GM19238 (cell line): Measurements from ENCODE around the gene FOXB2.
"Not testable (repeated sequence)": the region's sequence is repeated elsewhere in the genome, so short reads cannot be mapped to it uniquely, and the experiment has no call there.

Experiments
- DNase-seq: peaks from one replicate; pipeline ENCODE4 v3.0.0; 2011; ENCODE audit warnings: low spot score; ENCODE audit not compliant: insufficient read length

The FOXB2 gene

DNA sequence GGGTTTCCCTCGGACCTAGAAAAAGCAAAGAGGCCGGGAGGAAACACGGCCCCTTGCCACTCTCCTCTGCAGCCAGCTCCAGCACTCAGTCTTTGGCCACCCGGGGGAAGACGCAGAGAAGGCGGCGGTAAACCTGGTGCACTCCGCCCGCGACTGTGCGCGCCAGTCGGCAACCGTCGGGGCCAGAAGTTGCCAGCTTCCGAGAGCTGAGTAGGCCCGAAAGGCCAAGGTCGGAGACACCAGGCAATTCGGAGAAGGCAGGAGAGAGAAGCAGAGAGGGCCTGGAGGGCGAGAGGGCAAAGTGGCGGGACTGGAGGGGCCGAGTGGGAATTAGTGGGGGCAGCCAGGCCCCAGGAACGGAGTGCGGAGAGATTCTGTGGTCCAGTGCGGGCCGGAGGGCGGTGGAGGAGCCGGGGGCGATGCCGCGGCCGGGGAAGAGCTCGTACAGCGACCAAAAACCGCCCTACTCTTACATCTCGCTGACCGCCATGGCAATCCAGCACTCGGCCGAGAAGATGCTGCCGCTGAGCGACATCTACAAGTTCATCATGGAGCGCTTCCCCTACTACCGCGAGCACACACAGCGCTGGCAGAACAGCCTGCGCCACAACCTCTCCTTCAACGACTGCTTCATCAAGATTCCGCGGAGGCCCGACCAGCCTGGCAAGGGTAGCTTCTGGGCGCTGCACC, at the start of gene FOXB2:
Gene FOXB2, plus strand, starts transcription at position 420 of the 690 bp plus-strand sequence. Its CDS starts 0 bp downstream, at position 420.
- no peak for DNase-seq

DNA sequence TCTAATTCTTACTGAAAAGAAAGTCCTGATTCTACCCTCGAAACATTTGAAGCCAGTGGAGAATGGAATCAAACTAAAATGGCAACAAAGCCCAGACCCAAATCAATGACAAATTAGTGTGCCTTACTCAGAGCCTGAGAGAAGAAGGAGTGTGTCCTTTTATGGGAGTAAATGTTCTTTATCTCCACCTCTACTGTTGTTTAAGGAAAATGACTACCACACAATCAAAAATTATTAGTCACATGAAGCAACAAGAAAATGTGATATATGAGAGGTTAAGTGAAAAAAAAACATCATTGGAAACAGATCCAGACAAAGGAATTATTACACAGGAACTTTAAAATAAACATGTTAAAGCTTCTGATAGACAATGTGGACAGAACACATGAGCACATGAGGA, 49.7 kb upstream of the FOXB2 start:
- no peak for DNase-seq

DNA sequence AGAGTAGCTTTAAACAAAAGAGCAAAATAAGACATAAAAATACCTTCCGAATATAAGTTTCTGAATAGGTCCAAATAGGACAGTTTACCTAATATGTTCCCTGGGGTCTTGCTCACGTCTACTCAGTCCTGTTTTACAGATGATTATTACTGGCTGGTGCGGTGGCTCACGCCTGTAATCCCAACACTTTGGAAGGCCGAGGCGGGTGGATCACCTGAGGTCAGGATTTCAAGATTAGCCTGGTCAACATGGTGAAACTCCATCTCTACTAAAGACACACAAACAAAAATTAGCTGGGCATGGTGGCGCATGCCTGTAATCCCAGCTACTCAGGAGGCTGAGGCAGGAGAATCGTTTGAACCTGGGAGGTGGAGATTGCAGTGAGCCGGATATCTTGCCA, 40.6 kb upstream of the FOXB2 start:
- not testable (repeated sequence) for DNase-seq

DNA sequence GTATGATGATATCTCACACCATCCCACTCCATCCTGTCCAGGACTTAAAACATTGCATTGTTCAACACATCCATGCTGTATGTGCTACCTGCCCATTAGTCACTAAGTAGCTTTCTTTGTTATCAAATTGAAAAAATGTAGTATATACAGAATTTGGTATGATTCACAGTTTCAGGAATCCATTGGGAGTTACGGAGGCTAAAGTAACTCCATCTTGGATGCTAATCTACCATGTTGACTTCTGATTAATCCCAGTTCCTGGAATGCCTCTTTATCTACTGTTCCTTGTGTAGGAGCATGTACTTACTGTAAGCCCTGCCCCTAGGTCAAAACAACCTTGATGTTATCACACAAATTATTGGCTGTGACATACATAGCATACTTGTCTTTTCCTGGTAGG, 38.9 kb upstream of the FOXB2 start:
- no peak for DNase-seq

DNA sequence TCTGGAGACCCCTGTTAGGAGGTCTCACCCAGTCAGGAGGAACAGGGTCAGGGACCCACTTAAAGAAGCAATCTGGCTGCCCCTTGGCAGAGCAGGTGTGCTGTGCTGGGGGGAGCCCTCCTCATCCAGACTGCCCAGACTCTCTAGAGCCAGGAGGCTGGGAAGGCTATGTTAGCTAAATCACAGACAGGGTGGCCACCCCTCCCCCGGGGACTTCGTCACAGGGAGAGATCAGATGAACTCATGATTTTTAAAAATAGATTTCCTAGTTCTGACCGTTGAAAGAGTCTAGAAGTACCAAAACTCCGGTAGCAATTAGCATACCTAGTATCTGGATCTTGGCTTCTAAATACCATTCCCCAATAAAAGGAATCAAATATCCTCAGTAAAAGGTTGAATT, 35.0 kb upstream of the FOXB2 start:
- DNase-seq: no peak

DNA sequence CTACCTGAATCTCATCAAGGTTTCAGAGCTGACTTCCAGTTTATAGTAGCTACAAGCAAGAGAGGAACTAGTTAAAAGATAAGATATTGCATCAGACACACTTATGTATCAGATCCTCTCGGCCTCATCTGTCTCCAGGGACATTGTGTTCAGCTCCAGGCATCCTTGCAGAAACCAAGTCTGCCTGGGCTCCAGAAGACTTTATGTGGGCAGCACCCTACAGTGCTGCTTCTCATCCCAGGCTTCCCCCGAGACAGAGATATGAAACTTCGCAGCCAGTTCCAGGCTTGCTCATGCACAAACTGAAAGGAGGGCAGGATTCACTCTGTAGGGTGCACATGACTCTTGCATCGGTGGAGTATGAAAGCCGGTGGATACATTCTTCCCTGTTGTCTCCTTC, 33.9 kb upstream of the FOXB2 start:
- no peak for DNase-seq

DNA sequence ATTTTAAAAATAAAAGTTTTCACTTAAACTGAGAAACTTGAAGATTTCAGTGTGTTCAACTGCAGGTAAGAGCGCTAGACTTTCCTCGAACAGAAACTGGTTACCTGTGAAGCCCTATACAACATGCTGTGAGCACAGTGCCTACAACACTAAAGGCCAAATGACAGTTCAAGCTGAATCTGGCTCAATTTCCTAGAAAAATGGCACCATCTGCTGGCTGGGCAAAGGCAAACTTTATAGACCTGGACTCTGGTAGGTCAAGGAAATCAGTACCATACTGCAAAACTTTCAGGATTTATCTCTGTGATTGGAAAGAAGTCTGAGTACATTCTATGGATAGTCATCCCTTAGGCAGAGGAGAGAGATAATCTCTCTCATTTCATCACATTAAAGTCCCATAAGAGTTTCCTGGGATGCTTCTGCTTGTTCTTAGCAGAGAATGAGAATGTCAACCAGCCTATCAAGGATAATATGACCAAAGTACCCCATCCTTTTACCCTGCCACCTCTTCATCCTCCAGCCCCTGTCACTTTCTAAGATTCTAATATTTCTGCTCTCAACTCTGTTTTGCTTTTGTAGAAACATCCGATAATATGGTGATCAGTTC, 31.8 kb upstream of the FOXB2 start:
- DNase-seq: no peak

DNA sequence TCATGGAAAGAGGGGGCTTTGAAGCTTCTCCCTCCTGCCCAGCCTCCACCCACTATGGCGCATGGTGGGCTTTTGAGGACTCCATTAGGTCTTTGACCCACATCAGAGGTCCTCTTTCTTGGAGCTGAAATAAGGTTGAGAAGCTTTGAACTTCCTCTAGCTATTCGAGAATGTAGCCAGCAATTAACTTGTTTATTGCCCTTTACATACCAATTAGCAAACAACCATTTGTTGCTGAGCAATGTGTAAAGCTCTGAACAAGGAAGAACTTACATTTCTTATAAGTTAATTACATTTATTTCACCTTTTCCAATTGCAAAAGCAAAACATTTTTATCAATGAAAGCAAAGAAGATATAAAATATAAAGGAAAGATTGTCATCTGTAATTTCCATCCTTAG, 30.5 kb upstream of the FOXB2 start:
- DNase-seq: no peak

DNA sequence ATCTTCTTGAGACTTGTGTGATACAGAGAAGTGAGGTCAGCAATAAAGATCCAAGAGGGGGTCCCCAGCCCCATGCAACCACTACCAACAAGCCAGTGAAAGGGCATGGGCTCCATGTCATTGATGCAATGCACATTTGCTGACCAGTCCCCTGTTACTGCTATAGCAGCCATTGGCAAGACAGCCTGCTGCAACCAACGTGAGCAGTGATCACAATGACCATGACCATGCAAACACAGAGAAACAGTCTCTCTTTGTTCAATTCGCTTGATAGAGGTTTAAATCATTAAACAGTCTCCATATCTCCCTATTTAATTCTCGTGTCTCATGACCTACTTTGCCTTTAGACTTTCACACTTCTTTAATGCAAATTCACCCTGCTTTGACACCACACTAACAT, 30.0 kb upstream of the FOXB2 start:
- no peak for DNase-seq

DNA sequence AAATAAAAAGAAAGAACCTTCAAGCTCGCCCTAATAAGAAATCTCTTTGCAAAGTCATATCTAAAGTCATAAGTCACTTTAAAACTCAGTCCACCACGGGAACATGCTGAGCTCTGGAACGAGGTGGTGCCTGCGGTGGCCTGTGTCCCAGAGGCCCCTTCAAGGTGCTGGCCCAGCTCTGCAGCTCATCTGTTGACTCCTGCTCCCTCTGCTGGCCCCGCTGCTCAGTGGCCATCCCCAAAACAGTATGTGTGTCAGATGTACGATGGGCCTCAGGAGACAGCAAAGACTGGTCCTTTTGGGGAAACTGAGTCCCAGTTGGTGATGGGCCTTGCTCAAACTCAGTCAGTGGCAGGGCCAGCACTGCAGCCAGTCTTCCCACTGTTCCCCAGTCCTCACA, 22.8 kb upstream of the FOXB2 start:
- no peak for DNase-seq

DNA sequence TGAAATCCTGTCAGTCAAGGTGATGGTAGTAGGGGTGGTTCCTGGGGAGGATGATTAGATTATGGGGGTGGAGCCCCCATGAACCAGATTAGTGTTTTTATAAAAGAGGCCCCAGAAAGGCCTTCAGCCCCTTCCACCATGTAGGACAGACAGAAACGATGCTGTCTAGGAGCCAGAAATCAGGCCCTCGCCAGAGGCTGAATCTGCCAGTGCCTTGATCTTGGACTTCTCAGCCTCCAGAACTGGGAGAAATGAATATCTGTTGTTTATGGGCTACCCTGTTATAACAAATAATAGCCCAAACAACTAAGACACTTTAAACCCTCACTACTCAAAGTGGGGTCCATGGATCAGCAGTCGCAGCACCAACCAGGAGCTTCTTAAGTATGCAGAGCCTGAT, 20.2 kb upstream of the FOXB2 start:
- DNase-seq: no peak

DNA sequence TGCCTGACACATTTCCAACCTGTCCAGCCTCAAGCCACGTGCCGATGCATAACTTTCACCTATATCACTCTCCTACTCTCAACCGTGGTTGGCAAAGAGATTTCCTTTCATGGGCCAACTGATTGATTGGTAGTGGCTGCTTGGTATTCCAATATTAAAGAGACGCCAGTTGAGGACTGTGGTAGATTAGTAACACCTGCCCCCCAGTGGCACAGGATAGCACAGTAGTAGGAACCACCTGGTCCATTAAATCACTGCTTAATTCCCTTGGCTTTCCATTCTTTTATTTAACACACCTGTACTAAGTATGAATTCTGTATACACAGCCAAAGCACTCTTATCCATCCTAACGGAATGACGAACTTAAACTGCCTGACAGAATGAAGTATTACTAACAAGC, 19.1 kb upstream of the FOXB2 start:
- no peak for DNase-seq

DNA sequence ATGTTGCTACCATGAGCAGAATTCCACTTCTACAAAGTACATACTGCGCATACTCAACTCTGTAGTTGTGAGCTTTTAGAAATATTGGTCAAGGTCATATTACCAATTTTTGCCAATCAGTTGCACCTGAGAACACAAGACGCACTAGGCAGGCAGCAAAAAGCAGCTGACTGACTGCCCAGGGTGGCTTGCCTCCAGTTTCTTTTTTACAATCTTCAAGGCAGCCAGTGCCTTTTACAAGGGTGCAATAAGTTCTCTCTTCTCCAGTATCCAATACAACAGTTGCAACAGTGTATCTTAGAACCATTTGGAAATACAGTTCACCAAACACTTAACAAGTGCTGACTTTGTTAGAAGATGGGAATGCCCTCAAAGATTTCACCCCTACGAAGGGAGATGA, 16.1 kb upstream of the FOXB2 start:
- no peak for DNase-seq

DNA sequence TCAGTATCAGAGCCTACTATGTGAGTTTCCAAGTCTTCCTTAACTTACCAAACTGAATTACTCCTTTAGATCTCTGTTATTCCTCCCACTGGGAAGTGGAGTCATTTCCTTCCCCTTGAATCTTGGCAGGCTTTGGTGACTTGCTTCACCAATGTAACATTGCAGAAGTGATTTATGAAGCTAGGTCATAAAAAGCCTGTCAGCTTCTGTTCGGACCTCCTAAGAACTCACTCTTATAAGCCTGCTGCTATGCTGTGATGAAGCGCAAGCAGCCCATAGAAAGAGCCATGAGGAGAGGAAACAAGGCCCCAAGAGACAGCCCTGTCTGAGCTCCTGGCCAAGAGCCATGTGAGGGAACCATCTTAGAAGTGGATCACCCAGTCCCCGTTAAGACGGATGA, 14.2 kb upstream of the FOXB2 start:
- no peak for DNase-seq

DNA sequence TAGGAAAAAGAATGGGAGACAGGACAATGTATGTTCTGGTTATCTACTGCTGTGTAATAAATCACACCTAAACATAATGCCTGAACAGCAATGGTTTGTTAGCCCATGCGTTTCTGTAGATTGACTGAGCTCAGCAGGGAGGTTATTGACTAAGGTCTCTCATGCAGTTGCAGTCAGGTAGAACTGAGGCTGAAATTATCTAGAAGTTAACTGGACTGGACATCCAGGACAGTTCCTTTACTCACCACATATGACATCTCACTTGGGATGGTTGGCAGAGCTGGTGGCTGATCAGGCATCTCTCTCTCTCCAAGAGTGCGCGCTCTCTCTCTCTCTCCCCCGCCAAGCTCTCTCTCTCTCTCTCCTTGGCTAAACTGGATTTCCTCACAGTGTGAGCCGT, 8.9 kb upstream of the FOXB2 start:
- DNase-seq: no peak

DNA sequence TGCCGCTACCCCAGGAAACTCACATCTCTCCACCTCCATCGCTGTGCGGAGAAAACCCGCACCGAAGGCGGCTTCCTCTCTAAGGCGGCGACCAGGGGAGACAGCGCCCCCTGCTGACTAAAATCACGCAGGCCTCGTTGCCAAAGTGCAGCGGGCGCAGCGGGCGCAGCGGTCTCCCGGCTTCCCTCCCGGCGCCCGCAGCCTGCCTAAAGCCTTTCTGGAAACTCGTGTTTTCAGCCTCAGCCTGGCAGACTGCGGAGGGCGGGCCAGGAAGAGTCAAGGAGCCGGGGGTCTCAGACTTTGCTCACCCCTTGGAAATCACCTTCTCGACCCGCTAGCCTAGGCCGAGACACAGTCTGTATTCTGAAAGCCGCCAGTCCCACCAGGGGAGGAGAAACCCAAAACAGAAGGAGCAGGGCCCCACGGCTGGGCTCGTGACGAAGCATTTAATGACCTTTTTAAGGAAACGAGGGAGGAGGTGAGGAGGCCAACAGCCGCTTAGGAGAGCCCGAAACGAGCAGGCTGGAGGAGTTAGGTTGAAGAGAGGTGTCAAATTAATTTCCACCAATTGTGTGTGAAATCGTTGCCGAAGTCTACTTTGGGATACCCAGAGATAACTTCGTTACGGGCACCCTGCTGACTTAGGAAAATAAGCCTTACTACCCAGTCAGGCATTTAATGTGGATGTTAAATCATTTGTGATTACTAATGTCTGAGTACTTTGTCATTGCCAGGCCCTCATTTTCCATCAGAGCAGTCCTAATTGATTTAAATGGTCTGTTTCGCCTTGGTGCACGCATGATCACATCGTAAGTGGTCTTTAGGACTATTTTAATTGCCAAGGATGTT, 7.3 kb upstream of the FOXB2 start:
- DNase-seq: no peak

DNA sequence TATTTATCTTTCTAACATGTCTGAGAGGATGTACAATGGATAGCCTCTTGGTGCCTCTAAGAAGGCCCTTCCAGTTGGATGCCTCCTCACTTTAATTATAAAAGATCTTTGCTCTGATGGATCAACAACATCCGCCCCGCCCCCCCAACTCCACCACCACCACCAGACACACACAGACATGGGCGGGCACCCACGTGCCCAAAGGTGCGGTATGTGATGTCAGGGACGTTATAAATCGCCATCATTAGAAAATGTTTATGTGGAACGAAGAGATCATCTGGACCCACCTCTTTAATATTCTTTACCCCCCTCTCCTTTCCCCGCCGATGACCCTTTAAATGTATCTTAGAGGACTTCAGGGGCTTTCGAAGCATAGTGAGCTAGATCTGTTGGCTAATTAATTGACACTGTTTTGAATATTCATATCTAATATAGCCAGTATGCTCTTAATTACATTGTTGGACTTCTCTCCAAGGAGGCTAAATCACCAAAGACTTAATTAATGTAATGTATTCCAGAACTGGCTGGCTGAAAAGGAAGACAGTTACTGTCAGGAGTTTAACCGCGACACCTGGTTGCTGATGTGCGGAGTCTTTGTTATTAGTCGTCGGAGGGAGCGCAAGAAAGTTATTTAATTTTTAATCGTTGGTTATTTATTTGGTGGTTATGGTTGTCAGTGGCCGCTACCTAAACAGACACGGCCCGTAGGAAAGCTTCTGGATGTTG, 6.1 kb upstream of the FOXB2 start:
- DNase-seq: no peak

DNA sequence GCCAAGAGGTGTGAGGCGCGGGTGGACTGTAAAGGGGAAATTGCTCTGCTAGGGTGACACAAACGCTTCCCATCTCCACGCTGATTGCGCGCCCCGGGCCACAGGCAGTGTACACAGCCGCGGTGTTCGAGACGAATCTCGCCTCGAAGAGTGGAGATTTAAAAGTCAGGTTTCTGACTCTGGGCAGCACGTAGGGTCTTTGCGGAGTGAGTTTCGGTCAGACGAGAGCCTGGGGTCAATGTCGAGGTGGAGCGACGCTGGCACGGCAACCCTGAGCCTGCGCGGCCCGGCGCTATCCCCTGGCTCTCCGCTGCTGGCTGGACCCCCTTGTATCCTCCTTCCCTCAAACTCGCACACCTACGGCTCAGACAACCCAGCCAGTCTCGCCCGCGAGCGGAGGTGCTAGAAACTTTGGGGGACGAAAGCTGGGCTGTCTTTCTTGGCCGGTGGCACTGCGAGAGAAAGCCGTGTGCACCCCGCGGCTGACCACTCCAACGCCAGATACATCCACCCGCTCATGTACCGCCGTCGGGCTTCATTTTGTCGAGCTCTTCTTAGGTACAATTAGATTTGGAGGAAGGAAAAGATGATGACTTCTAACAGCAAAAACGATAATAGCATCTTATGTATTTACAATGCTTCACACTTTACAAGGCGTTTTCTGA, 5.4 kb upstream of the FOXB2 start:
- no peak for DNase-seq

DNA sequence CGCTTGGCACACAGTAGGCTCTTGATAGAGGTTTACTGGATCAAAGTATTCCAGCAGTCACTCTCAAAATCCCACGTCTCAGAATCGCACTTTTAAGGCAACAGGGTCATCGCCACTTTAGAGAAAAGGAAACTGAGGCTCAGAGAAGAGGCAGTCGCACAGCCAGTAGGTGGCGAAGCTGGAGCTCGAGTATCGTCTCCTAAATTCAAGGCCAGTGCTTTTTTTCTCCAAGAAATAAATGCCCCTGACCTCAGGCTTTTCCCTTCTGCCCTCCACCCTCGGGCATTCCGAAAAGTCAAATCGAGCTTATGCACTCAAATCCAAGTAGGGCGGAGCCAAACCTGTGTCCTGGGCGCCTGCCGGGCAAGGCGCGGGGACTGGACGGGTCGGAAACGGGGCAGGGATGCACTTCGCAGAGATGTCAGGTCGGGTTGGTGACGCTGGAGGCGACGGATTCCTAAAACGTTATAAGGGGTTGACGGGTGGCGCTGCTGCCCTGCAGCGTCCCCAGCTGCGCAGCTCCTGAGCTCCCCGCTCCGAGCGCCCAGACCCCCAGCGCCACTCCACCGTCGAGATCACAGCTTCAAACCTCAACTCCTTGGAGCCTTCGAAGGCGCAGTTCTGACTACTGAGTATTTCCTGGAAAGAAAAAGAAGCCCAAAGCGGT, 4.7 kb upstream of the FOXB2 start:
- no peak for DNase-seq

DNA sequence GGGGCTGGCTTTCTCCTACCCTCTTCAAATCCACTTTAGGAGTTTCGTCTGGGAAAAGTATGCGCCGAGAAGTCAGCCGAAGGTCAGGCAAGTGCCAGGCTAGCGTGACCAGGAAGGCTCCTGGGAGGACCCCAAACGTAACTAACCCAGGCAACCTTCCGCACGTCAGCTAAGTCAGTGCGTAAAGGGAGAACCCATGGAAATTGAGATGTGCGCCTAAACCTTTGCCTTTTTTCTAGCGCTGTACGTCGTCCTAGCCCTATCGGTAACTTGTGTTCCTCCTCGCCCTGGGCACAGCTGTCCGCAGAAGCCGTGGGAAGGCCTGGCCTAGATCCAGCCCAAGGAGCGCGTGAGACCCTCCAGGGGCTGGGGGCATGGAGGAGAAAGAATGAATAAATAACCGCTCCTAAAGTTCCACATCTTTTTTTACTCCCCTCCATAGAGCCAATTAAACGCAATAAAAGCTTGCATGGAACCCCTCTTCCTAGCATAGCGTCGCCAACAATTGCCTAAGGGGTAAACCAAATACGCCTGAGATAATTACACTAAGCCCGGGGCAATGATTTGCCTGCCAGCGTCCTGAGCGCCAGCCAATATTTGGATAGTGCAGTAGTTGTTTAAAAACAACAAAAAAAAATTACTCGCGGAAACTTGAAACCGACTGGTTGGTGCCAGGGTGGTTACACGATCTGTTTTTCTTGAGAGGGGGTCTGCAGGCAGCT, 4.0 kb upstream of the FOXB2 start:
- no peak for DNase-seq
